Kidney epithelial cell (primary cell): ENCODE data around the gene IGF2R. TPM values are rescaled to one million over a fixed set of nuclear protein-coding genes. Genes with fewer than 3 reads are reported as not detected.
"Not testable (repeated sequence)": the region's sequence is repeated elsewhere in the genome, so short reads cannot be mapped to it uniquely, and the experiment has no call there.

ENCODE experiments used
- DNase-seq: peaks from one replicate; pipeline ENCODE4 v3.0.0-alpha.2; 2010; ENCODE audit warnings: low read depth
- H3K27me3 ChIP-seq: 2 replicates; pipeline ENCODE4 v1.6.0; 2011; ENCODE audit warnings: low read length; ENCODE audit not compliant: control insufficient read depth, insufficient read depth
- H3K36me3 ChIP-seq: 2 replicates; pipeline ENCODE4 v1.5.1; 2011; ENCODE audit warnings: low read length; ENCODE audit not compliant: control insufficient read depth, insufficient read depth
- H3K4me3 ChIP-seq: 2 replicates; pipeline ENCODE4 v1.5.1; 2011; ENCODE audit warnings: low read depth, mild to moderate bottlenecking, control low read depth, low read length
- CTCF ChIP-seq: IDR thresholded peaks from 2 replicates; pipeline ENCODE4 v1.5.1; 2011; ENCODE audit warnings: mild to moderate bottlenecking, moderate library complexity, low read length, control low read depth, inconsistent platforms; ENCODE audit not compliant: insufficient read depth, poor library complexity, severe bottlenecking
- total RNA-seq: library from RNA; depleted of rRNA; stranded (reverse); fragments of >200 nt; gene quantifications from 2 replicates; pipeline ENCODE4 v1.2.3, GENCODE V29; 2015

Gene IGF2R
- total RNA-seq, 1 donor from 2014 or later, result 251 TPM

GRCh38 chr6:160108077-160108476 is 139.2 kb downstream of the IGF2R start:
- Histone ChIP-seq H3K27me3 (no peaks in the 10 kb centered on the region), H3K4me3 (no peak overlapping the region), H3K36me3 (peaks cover 1% of the 10 kb centered on the region)
- no peak for TF ChIP-seq CTCF
- DNase-seq, result no peak

- peaks cover 1% of the 10 kb centered on the region for H3K36me3 ChIP-seq
- no peak for DNase-seq
- H3K4me3 ChIP-seq, result no peak overlapping the region
- TF ChIP-seq CTCF, result no peak
- no peaks in the 10 kb centered on the region for H3K27me3 ChIP-seq
These were observed 141.8 kb downstream of the IGF2R start for GRCh38 chr6:160110586-160111123.

GRCh38 chr6:160111806-160112205 is 142.9 kb downstream of the IGF2R start:
- TF ChIP-seq CTCF, result no peak
- no peak for DNase-seq
- H3K36me3 ChIP-seq, result peaks cover 1% of the 10 kb centered on the region

GRCh38 chr6:160112628-160113299 is 143.9 kb downstream of the IGF2R start:
- TF ChIP-seq CTCF, result no peak

More at GRCh38 chr6:160111806-160112205, 142.9 kb downstream of the IGF2R start:
- Histone ChIP-seq H3K4me3 (no peak overlapping the region), H3K27me3 (no peaks in the 10 kb centered on the region)

GRCh38 chr6:160114536-160114935 is 145.7 kb downstream of the IGF2R start:
- H3K4me3 ChIP-seq, H3K36me3 ChIP-seq, DNase-seq, H3K27me3 ChIP-seq: not testable (repeated sequence)

More at GRCh38 chr6:160112628-160113299, 143.9 kb downstream of the IGF2R start:
- Histone ChIP-seq H3K36me3 (peaks cover 1% of the 10 kb centered on the region), H3K27me3 (no peaks in the 10 kb centered on the region), H3K4me3 (no peak overlapping the region)
- no peak for DNase-seq

GRCh38 chr6:160115421-160115820 is 146.5 kb downstream of the IGF2R start:
- H3K27me3 ChIP-seq, result no peaks in the 10 kb centered on the region
- no peaks in the 10 kb centered on the region for H3K36me3 ChIP-seq
- no peak for DNase-seq
- H3K4me3 ChIP-seq, result no peak overlapping the region
- no peak for TF ChIP-seq CTCF
